OCI-LY1 (cell line): ENCODE data around the gene STT3B.

Experiments
- CTCF ChIP-seq: fragments of 200-600 bp; sonication (generic), shearing (Covaris generic); IDR thresholded peaks from 2 replicates; pipeline ENCODE4 v1.5.1; 2017; ENCODE audit warnings: mild to moderate bottlenecking, antibody characterized with exemption, low read length, moderate library complexity, mixed read lengths
- EZH2 ChIP-seq: fragments of 200-600 bp; sonication (generic), shearing (Covaris generic); IDR thresholded peaks from 2 replicates; pipeline ENCODE4 v1.8.0; 2017; ENCODE audit warnings: borderline replicate concordance, mixed run types, mild to moderate bottlenecking, antibody characterized with exemption, low read length, moderate library complexity, mixed read lengths

- TF ChIP-seq CTCF (no peak), EZH2 (no peak)
Measured at GRCh38 chr3:31568649-31569048, 35.9 kb downstream of the STT3B start.
